Embryonic facial prominence (tissue), 1 donor: ENCODE results near the gene CARS1.

Experiments
- DNase-seq: peaks from one replicate; pipeline ENCODE4 v3.0.0-alpha.2; 2016; ENCODE audit errors: extremely low spot score

Gene CARS1

DNA sequence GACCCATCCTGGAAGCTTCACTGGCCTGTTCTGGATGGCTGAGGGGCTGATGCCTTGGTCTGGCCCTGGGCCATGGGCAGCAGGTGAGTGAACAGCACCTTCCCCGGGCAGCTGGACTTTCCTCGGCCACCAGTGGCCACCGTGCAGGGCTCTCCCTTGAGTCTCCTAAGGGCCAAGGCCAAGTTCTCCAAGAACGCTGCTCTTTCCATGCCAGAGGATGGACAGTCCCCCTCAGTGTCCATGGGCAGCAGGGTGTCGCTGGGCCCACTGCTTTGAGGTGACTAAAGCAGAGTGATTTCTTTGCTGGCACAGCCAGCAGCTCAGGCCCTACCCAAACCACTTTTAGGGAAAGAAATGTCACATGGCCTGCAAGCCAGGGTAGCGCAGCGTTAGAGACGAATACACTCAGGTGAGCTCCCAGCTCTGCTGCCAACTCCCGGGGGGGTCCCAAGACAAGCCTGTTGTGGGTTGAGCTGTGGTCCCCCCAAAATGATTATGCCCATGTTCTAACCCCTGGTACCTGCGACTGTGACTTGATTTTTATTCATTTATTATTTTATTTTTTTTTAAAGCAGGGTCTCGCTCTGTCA, 3.3 kb upstream of the CARS1 start:
- no peak for DNase-seq

DNA sequence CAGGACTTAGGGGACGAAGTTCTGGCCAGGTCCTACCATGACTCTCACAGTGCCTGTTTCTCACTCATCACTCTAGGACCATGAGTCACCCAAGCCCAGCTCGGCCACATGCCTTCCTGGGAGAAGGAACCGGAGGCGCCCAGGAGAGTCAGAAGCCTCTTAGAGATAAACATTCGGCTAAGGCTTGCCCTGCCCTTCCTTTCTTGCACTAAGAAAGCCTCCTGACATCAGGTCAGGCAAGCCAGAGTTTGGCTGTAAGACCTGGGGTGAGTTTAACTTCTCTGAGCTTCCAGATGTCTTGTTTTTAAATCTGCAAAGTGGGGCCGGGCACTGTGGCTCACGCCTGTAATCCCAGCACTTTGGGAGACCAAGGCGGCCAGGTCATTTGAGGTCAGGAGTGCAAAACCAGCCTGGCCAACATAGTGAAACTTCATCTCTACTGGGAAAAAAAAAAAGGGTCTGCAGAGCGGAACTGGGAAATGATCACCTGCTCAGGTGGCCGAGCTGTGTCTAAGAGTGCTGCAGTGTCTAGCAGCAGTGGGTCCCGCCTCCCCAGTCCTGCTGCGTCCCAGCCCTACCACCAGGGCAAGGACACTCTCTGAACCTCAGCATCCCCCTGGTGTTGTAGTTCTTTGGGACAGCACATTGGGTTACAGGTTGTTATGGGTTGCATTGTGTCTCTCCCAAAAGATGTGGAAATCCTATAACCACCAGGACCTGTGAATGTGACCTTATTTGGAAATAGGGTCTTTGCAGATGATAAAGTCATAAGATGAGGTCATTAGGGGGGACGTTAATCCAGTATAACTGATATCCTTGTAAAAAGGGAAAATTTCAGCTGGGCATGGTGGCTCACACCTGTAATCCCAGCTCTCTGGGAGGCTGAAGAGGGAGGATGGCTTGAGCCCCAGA, 1.8 kb upstream of the CARS1 start:
- no peak for DNase-seq

DNA sequence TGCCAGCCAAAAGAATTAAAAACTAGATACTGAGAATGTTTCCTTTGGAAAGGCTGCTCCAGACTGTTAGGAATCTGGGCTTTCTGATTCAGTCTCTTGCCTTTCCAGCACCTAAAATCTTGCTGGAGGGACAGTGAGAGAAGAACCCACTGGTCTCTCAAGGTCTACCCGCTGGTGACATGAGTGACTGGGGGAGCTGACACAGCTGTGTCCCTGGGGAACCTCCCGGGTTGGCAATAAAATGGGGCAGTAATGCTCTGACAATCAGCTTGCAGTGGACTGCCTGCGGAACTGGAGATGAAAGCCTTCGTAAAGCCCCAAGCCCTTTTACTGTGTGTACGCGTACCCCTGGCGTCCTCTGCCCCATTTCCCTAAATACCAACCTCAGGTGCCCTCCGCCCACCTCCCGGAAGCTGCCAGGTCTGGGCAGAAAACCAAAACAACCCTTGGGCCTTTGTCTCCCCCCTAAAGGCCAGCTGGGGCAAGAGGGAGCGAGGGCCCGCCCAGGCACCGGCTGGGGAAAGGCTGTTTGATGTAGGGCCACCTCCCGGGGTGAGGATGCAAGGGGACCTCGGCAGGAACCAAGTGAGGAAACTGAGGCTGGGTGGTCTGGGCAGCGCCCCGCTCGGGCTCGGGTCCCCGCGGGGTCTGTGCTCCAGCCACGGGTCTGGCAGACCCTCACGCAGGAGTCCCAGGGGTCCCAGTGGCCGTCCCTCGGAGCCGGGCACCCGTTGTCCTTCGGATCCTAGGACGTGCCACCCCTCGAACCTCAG, 741 bp downstream of the CARS1 start:
- no peak for DNase-seq

DNA sequence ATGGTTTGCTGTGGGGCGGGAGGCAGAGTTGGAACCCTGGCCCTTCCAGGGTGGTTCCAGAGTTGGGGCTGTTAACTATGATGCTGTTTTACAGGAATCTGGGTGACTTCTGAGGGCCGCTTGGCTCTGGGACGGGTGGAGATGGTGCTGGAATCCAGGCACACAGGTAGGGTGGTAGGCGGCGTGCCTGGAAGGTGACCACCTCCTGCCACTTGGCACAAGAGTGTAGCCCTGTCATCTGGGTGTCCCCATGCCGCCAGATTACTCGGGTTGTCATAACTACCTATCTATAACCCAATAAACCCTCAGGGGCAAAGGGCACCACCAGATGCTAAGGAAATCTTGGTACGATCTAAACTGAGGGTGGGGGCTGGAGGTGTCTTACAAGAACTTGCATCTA, 1.3 kb downstream of the CARS1 start:
- no peak for DNase-seq

DNA sequence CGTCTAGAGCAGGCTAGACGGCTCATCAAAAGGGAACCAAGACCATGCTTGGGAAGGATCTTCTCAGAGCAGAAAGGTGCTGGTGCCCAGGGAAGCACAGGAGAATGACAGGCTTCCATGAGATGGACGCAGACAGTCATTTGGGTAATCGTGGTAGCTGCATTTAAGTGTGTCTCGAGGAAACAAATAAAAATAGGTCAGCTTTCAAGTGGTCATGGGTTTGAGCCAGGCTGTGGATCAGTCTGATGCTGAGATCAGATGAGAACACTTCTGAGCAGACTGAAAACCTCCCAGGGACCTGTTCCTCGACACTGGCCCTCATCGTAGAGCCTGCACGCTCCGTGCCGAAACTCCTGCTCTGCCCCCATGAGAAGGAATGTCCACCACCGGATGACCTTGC, 4.7 kb downstream of the CARS1 start:
- DNase-seq: no peak

- DNase-seq: no peak
Measured at GRCh38 chr11:3052109-3052479, 5.1 kb downstream of the CARS1 start.

GRCh38 chr11:3051196-3052108, 5.8 kb downstream of the CARS1 start:
- no peak for DNase-seq

- DNase-seq: no peak
Measured at GRCh38 chr11:3050386-3051195, 6.6 kb downstream of the CARS1 start.

- no peak for DNase-seq
Measured at GRCh38 chr11:3049430-3050243, 7.6 kb downstream of the CARS1 start.

GRCh38 chr11:3047637-3048036, 9.6 kb downstream of the CARS1 start:
- no peak for DNase-seq

DNA sequence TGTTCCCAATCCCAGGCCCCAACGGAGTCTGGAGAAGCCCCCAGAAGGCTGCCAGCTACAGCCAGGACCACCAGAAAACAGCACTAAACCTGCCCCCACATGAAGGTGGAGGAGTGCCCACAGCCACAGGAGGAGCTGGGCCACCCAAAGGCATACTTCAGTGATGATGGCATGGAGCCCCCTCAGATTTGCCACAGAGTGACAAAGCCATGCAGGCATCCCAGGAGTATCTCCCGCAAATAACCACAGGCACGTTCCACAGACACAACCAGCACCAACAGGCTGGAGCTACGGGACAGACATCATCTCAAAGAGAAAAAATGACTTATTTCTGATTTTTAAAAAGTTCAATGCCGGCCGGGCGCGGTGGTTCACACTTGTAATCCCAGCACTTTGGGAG, 10.6 kb downstream of the CARS1 start:
- DNase-seq: no peak

GRCh38 chr11:3046190-3046589, 11.0 kb downstream of the CARS1 start:
- no peak for DNase-seq

- DNase-seq: no peak
Measured at GRCh38 chr11:3044915-3045314, 12.3 kb downstream of the CARS1 start.

- no peak for DNase-seq
Measured at GRCh38 chr11:3044004-3044403, 13.2 kb downstream of the CARS1 start.

DNA sequence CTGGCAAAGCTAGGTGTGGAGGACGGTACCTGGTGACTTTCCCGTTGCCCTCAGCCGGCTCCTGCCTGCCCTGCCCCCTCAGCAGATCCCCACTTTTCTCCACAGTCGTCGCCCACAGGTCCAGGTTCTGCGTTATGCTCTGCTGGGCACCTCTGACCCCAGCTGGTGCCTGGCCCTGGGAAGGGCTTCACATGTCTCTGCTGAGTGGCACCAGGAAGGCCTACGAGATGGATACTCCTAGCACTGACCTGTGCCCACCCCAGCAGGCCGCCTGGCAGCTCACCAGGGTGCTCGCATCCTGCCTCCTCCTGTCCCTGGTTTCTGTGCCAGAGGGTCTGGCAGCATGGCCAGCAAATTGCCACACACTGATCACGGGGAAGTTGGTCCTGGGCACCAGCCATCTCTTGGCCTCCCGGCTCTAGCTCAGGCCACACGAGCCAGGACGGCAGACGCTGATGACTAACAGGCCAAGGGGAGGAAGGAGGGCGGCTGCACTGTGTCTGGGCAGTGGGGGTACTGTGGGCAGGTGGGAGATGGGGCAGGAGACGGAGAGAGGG, 13.8 kb downstream of the CARS1 start:
- no peak for DNase-seq

GRCh38 chr11:3042496-3043314, 14.5 kb downstream of the CARS1 start:
- no peak for DNase-seq

- no peak for DNase-seq
Measured at GRCh38 chr11:3041699-3042441, 15.4 kb downstream of the CARS1 start.

DNA sequence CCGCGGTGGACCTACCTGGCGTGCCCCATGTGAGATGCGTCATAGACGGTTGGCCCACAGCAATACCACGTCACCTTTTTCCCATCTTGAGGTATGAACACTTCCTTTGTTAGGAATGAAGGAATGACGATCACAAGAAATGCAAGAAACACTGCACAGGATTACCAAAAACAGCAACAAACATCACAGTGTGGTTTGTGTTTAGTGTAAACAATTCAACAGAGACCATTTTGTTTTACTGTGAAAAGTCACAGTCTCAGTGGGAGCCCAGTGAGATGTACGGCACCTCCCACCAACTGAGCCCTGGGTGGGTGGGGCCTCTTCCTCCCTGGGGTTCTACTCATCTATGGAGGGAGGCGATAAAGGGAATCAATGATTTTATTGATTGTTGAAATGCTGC, 16.3 kb downstream of the CARS1 start:
- DNase-seq: no peak
